ENCODE data around the gene AP1S3.

DNA sequence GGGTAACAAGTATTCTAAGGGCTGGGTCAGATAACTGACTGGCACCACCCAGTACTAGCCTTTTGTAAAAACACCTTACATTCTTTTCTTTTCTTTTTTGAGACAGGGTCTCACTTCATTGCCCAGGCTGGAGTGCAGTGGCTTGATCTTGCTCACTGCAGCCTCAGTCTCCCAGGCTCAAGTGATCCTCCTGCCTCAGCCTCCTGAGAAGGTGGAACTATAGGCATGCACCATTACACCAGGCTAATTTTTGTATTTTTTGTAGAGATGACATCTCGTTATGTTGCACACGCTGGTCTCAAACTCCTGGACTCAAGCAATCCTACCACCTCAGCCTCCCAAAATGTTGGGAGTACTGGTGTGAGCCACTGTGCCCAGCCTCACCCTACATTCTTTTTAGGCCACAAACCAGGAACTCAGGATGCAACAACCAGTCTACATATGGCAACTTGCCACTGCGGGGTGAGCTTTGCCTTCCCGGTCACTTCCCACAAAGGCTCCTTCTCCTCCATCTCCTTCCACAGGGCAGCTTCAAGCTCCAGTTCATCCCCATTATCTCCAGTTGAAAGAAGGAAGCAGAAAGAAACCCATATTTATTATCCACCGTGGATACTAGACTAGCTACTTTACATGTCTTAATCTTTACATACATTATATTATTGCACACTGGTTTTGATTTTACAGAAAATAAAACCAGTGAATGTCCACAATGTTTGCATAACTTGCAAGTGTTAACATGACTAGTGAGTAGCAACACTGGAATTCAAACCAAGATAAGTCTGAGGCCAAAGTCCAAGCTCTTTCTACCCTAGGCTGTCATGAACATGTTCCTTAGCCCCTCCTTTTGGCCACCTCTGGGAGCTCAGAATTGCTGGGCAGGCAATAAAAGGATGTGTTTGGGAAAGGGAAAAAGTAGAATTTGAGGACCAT lies 23.7 kb upstream of the AP1S3 start:
- TF ChIP-seq, protein P1, sequence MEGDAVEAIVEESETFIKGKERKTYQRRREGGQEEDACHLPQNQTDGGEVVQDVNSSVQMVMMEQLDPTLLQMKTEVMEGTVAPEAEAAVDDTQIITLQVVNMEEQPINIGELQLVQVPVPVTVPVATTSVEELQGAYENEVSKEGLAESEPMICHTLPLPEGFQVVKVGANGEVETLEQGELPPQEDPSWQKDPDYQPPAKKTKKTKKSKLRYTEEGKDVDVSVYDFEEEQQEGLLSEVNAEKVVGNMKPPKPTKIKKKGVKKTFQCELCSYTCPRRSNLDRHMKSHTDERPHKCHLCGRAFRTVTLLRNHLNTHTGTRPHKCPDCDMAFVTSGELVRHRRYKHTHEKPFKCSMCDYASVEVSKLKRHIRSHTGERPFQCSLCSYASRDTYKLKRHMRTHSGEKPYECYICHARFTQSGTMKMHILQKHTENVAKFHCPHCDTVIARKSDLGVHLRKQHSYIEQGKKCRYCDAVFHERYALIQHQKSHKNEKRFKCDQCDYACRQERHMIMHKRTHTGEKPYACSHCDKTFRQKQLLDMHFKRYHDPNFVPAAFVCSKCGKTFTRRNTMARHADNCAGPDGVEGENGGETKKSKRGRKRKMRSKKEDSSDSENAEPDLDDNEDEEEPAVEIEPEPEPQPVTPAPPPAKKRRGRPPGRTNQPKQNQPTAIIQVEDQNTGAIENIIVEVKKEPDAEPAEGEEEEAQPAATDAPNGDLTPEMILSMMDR (IDR thresholded peaks at IDR 0.05), result no peak
- no peak for TF ChIP-seq EZH2phosphoT487 (IDR thresholded peaks at IDR 0.05)
